Peyer's patch (tissue), 4 donors: Measurements from ENCODE around the gene SLC40A1.

Experiments
- CTCF ChIP-seq, 6 experiments: fragments of 450-650 bp in 4 of 6; fragments of 200-600 bp in 2 of 6; sonication (generic) in 1 of 6; IDR thresholded peaks; one replicate each; pipeline ENCODE4 v1.5.1; 2017 to 2019; ENCODE audit warnings: antibody characterized with exemption in 6 of 6, mild to moderate bottlenecking in 3 of 6, moderate library complexity in 1 of 6
- POLR2A ChIP-seq, 2 donors: fragments of 450-650 bp; IDR thresholded peaks; one replicate each; pipeline ENCODE4 v1.5.1; 2017; ENCODE audit warnings: antibody characterized with exemption in 2 of 2, mild to moderate bottlenecking in 2 of 2, moderate library complexity in 2 of 2

- TF ChIP-seq POLR2A (IDR thresholded peaks at IDR 0.05) (no peak), CTCF (IDR thresholded peaks at IDR 0.05) (no peak)
Measured at GRCh38 chr2:189555232-189555631, 25.4 kb downstream of the SLC40A1 start.
